IMR-90 (cell line): Measurements from ENCODE around the gene MGRN1. TPM values are rescaled to one million over a fixed set of nuclear protein-coding genes. Genes with fewer than 3 reads are reported as not detected.

ENCODE experiments used
- ATAC-seq: fragments of 200-7000 bp; cut with Tn5 transposase; 2 replicates; pipeline ENCODE4 v1.9.1; 2020; ENCODE audit warnings: low read depth, mild to moderate bottlenecking, moderate library complexity
- BruUV-seq: library from RNA; stranded (reverse); fragments of 400-500 nt; replicated peaks from 2 replicates; lab custom pipeline; 2021; lab: Mats Ljungman, UMichigan
- CTCF ChIA-PET: fragments of 300-600 bp; formaldehyde crosslinking; extraction: SDS; loops from one replicate; lab custom pipeline; 2021; ENCODE audit warnings: antibody characterized with exemption; lab: Yijun Ruan, JAX
- POLR2A ChIA-PET: fragments of 300-600 bp; sonication (Branson Sonifier 250); formaldehyde crosslinking; loops from one replicate; lab custom pipeline; 2022; ENCODE audit warnings: antibody characterized with exemption; ENCODE audit not compliant: unreplicated experiment; lab: Charles Lee
- DNase-seq: peaks from one replicate; pipeline ENCODE4 v3.0.0; 2013
- H2AFZ ChIP-seq: replicated peaks from 2 replicates; pipeline ENCODE3; 2013; ENCODE audit warnings: low read length, mild to moderate bottlenecking; ENCODE audit not compliant: poor library complexity
- H2AK5ac ChIP-seq: 2 replicates; pipeline ENCODE4 v1.6.1; 2013; ENCODE audit warnings: low read depth, low read length, inconsistent platforms
- H2AK9ac ChIP-seq: replicated peaks from 2 replicates; pipeline ENCODE3; 2013; ENCODE audit warnings: mild to moderate bottlenecking, low read depth, low read length, moderate library complexity; ENCODE audit not compliant: poor library complexity
- H2BK120ac ChIP-seq: 2 replicates; pipeline ENCODE4 v1.6.1; 2013; ENCODE audit warnings: low read depth, low read length, inconsistent platforms
- H2BK15ac ChIP-seq: 3 replicates; pipeline ENCODE4 v1.6.1; 2013; ENCODE audit warnings: low read depth, low read length, inconsistent platforms
- H2BK20ac ChIP-seq: 2 replicates; pipeline ENCODE4 v1.6.1; 2013; ENCODE audit warnings: low read depth, mild to moderate bottlenecking, inconsistent platforms, low read length, moderate library complexity
- H2BK5ac ChIP-seq: 2 replicates; pipeline ENCODE4 v1.6.1; 2013; ENCODE audit warnings: mild to moderate bottlenecking, low read depth, low read length, inconsistent platforms; ENCODE audit not compliant: poor library complexity, severe bottlenecking
- H3K14ac ChIP-seq: replicated peaks from 2 replicates; pipeline ENCODE4 v1.6.1; 2013; ENCODE audit warnings: low read depth, low read length, inconsistent platforms
- H3K18ac ChIP-seq: 2 replicates; pipeline ENCODE4 v1.6.1; 2013; ENCODE audit warnings: low read depth, low read length, control low read depth
- H3K23ac ChIP-seq: 2 replicates; pipeline ENCODE4 v1.6.1; 2013; ENCODE audit warnings: low read depth, low read length, inconsistent platforms
- H3K27ac ChIP-seq: 2 replicates; pipeline ENCODE4 v1.5.1; 2013; ENCODE audit warnings: mild to moderate bottlenecking, control low read depth, low read length; ENCODE audit not compliant: insufficient read depth
- H3K27me3 ChIP-seq: 2 replicates; pipeline ENCODE4 v1.6.1; 2013; ENCODE audit warnings: low read length; ENCODE audit not compliant: control insufficient read depth, insufficient read depth
- H3K36me3 ChIP-seq: 2 replicates; pipeline ENCODE4 v1.6.1; 2013; ENCODE audit warnings: low read length, mixed read lengths; ENCODE audit not compliant: control insufficient read depth, insufficient read depth
- H3K4ac ChIP-seq: 2 replicates; pipeline ENCODE4 v1.6.1; 2013; ENCODE audit warnings: low read depth, low read length, inconsistent platforms
- H3K4me1 ChIP-seq: 2 replicates; pipeline ENCODE4 v1.6.1; 2013; ENCODE audit warnings: low read length, mixed read lengths; ENCODE audit not compliant: control insufficient read depth, insufficient read depth
- H3K4me2 ChIP-seq: 2 replicates; pipeline ENCODE4 v1.6.1; 2013; ENCODE audit warnings: low read depth, mild to moderate bottlenecking, control low read depth, low read length, moderate library complexity
- H3K4me3 ChIP-seq: 2 replicates; pipeline ENCODE4 v1.5.1; 2013; ENCODE audit warnings: low read depth, mild to moderate bottlenecking, control low read depth, low read length, moderate library complexity; ENCODE audit not compliant: insufficient read depth
- H3K56ac ChIP-seq: 2 replicates; pipeline ENCODE4 v1.6.1; 2013; ENCODE audit warnings: low read length, inconsistent platforms; ENCODE audit not compliant: insufficient read depth; ENCODE audit errors: extremely low read depth
- H3K79me1 ChIP-seq, 2 experiments: 2 replicates each; pipeline ENCODE4 v1.6.1; 2013; ENCODE audit warnings: low read length in 2 of 2, inconsistent platforms in 1 of 2, low read depth in 1 of 2
- H3K9ac ChIP-seq: 2 replicates; pipeline ENCODE4 v1.6.1; 2013; ENCODE audit warnings: low read depth, low read length, control low read depth
- H3K9me1 ChIP-seq: 2 replicates; pipeline ENCODE4 v1.6.1; 2013; ENCODE audit warnings: low read length, inconsistent platforms; ENCODE audit not compliant: insufficient read depth
- H3K9me3 ChIP-seq: 2 replicates; pipeline ENCODE4 v1.6.1; 2013; ENCODE audit warnings: low read length; ENCODE audit not compliant: control insufficient read depth, insufficient read depth
- H4K20me1 ChIP-seq: 2 replicates; pipeline ENCODE4 v1.6.1; 2013; ENCODE audit warnings: low read length, inconsistent platforms; ENCODE audit not compliant: insufficient read depth
- H4K5ac ChIP-seq: 2 replicates; pipeline ENCODE4 v1.6.1; 2013; ENCODE audit warnings: mild to moderate bottlenecking, low read depth, low read length, control low read depth
- H4K8ac ChIP-seq, 2 experiments: 2 replicates each; pipeline ENCODE4 v1.6.1; 2013; ENCODE audit warnings: low read depth in 2 of 2, low read length in 2 of 2, control low read depth in 1 of 2, inconsistent platforms in 1 of 2
- H4K91ac ChIP-seq: 2 replicates; pipeline ENCODE4 v1.6.1; 2013; ENCODE audit warnings: low read depth, low read length, inconsistent platforms; ENCODE audit not compliant: insufficient read depth
- BHLHE40 ChIP-seq: fragments of 150-350 bp; IDR thresholded peaks from 2 replicates; pipeline ENCODE4 v1.6.1; 2016; ENCODE audit warnings: mild to moderate bottlenecking, low read depth, low read length
- CEBPB ChIP-seq: IDR thresholded peaks from 2 replicates; pipeline ENCODE4 v1.6.1; 2012; ENCODE audit warnings: low read depth, low read length, improper control_type of control experiment
- CHD1 ChIP-seq: IDR thresholded peaks from 2 replicates; pipeline ENCODE4 v1.6.1; 2012; ENCODE audit warnings: low read depth, low read length, improper control_type of control experiment
- FOS ChIP-seq: fragments of 150-350 bp; IDR thresholded peaks from 2 replicates; pipeline ENCODE4 v1.6.1; 2016; ENCODE audit warnings: low read depth, low read length
- MAFK ChIP-seq: IDR thresholded peaks from 2 replicates; pipeline ENCODE4 v1.6.1; 2012; ENCODE audit warnings: low read depth, low read length, improper control_type of control experiment
- MXI1 ChIP-seq: IDR thresholded peaks from 2 replicates; pipeline ENCODE4 v1.6.1; 2012; ENCODE audit warnings: low read depth, mild to moderate bottlenecking, low read length, moderate library complexity, borderline replicate concordance
- NFE2L2 ChIP-seq: fragments of 150-350 bp; IDR thresholded peaks from 2 replicates; pipeline ENCODE4 v1.6.1; 2016; ENCODE audit warnings: low read depth, mild to moderate bottlenecking, low read length
- POLR2A ChIP-seq: IDR thresholded peaks from 2 replicates; pipeline ENCODE4 v1.6.1; 2012; ENCODE audit warnings: mild to moderate bottlenecking, low read depth, low read length
- RAD21 ChIP-seq: IDR thresholded peaks from 2 replicates; pipeline ENCODE4 v1.6.1; 2012; ENCODE audit warnings: low read length, improper control_type of control experiment
- RCOR1 ChIP-seq: IDR thresholded peaks from 2 replicates; pipeline ENCODE4 v1.6.1; 2012; ENCODE audit warnings: mild to moderate bottlenecking, low read length, improper control_type of control experiment; ENCODE audit not compliant: insufficient replicate concordance
- RFX5 ChIP-seq: IDR thresholded peaks from 2 replicates; pipeline ENCODE4 v1.8.0; 2012; ENCODE audit warnings: low read depth, mild to moderate bottlenecking, low read length, moderate library complexity
- SMC3 ChIP-seq: fragments of 150-350 bp; IDR thresholded peaks from 2 replicates; pipeline ENCODE4 v1.6.1; 2016; ENCODE audit warnings: low read depth, mild to moderate bottlenecking, antibody characterized with exemption, low read length, moderate library complexity
- WGBS, 2 experiments: methylation state at CpG; one replicate each; pipeline versions ENCODE4 v1.1.5 to v1.1.7; 2013; ENCODE audit warnings: missing lambda C conversion rate in 2 of 2; ENCODE audit not compliant: insufficient read length in 1 of 2; ENCODE audit errors: extremely low coverage in 2 of 2; 5-methylcytosine and 5-hydroxymethylcytosine counted together
- dilution Hi-C: fragments of 300-500 bp; cut with HindIII; formaldehyde crosslinking; loops from one replicate; pipeline ENCODE4 v1.14.3; 2018; ENCODE audit warnings: low sequenced_read_pairs; ENCODE audit not compliant: unreplicated experiment
- in situ Hi-C: fragments of 300-500 bp; cut with MboI; formaldehyde crosslinking; loops from 3 replicates; pipeline ENCODE4 v1.14.3; 2019; ENCODE audit warnings: low sequenced_read_pairs, inconsistent platforms, mixed read lengths
- intact Hi-C: fragments of 100-400 bp; cut with micrococcal nuclease; formaldehyde crosslinking; loops from 2 replicates; pipeline ENCODE4 v1.10.0; 2022
- polyA plus RNA-seq, 3 experiments: library from polyadenylated mRNA; depleted of rRNA; stranded (reverse); fragments of >200 nt; gene quantifications; 2 replicates each; pipeline ENCODE4 v1.2.3, GENCODE V29; 2012; ENCODE audit warnings: low replicate concordance in 1 of 3
- total RNA-seq: library from RNA; depleted of rRNA; stranded (reverse); fragments of >200 nt; gene quantifications from 2 replicates; pipeline ENCODE4 v1.2.3, GENCODE V29; 2012
- TF ChIP-seq, protein P1 (sequence below): conservative IDR thresholded peaks from 2 replicates; pipeline ENCODE4 v1.5.1; 2012; ENCODE audit warnings: mild to moderate bottlenecking, low read depth, low read length, improper control_type of control experiment
- TF ChIP-seq, protein P2 (sequence below): fragments of 150-350 bp; IDR thresholded peaks from 2 replicates; pipeline ENCODE4 v1.6.1; 2017; ENCODE audit warnings: mild to moderate bottlenecking, antibody characterized with exemption, low read length, low read depth

MGRN1 gene
- total and polyA plus RNA-seq, 2 of the 4 experiments (the other 2 are of a cell fraction): 11.7 to 32.7 TPM

DNA sequence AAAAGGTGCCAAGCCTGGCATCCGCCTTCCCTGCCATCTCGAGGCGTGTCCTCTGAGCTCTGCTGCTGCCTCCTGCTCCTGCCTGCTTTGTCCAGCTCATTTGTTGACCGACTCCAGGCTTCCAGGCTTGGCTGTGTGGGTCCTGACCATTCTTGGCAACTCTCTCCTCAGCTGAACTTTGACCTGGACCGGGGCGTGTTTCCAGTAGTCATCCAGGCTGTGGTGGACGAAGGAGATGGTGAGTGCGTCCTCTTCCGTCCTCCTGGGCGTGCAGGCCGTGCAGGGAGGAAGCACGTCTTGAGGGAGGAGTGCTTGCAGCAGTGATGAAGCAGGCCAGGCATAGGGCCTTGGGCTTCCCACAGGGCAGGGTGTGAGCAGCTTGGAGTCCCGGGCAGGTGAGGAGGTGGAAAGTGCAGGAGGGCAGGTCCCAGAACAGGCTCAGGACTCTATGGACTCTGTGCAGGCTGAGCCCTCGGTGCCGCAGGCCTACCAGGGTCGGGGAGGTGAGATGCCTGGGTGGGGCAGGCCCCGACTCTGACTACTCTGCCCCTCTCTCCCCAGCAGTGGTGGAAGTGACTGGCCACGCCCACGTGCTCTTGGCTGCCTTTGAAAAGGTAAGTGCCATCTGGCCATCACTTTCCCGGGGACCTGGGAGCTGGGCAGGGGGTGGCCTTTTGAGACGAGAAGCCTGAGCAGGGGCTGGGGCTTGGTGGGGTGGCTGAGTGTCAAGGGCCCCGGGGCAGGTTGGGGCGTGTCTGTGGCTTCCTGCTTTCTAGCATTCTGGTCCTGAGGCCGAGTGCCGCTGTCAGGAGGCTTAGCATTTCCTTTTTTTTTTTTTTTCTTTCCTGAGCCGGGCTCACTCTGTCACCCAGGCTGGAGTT is 40.2 kb downstream of the MGRN1 start:
- Histone ChIP-seq H2AFZ (no peak overlapping the region), H3K79me1 (peaks cover 17 to 36% of the 10 kb centered on the region in 2 experiments), H4K91ac (no peak overlapping the region), H3K36me3 (peaks cover 57% of the 10 kb centered on the region), H3K9ac (no peak overlapping the region), H2AK5ac (no peak overlapping the region), H3K4ac (no peak overlapping the region), H3K9me1 (peaks cover 2% of the 10 kb centered on the region; the same call in 1 of the 2 replicates), H3K4me2 (no peak overlapping the region), H3K27me3 (no peaks in the 10 kb centered on the region), H3K9me3 (no peaks in the 10 kb centered on the region), H4K8ac (no peak overlapping the region), H2BK120ac (no peak overlapping the region), H2BK5ac (no peak overlapping the region), H3K14ac (no peak overlapping the region), H2AK9ac (no peak overlapping the region), H3K18ac (no peak overlapping the region), H3K56ac (no peak overlapping the region), H2BK20ac (no peak overlapping the region), H2BK15ac (no peak overlapping the region), H3K23ac (no peak overlapping the region), H4K20me1 (peaks cover 32% of the 10 kb centered on the region; the same call in 1 of the 2 replicates), H3K27ac (no peak overlapping the region), H3K4me3 (no peak overlapping the region), H4K5ac (no peak overlapping the region), H3K4me1 (no peaks in the 10 kb centered on the region)
- no peak for TF ChIP-seq CEBPB
- no peak for TF ChIP-seq BHLHE40
- TF ChIP-seq POLR2A: no peak
- TF ChIP-seq RCOR1: no peak
- TF ChIP-seq, protein P1, sequence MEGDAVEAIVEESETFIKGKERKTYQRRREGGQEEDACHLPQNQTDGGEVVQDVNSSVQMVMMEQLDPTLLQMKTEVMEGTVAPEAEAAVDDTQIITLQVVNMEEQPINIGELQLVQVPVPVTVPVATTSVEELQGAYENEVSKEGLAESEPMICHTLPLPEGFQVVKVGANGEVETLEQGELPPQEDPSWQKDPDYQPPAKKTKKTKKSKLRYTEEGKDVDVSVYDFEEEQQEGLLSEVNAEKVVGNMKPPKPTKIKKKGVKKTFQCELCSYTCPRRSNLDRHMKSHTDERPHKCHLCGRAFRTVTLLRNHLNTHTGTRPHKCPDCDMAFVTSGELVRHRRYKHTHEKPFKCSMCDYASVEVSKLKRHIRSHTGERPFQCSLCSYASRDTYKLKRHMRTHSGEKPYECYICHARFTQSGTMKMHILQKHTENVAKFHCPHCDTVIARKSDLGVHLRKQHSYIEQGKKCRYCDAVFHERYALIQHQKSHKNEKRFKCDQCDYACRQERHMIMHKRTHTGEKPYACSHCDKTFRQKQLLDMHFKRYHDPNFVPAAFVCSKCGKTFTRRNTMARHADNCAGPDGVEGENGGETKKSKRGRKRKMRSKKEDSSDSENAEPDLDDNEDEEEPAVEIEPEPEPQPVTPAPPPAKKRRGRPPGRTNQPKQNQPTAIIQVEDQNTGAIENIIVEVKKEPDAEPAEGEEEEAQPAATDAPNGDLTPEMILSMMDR: no peak
- TF ChIP-seq MAFK: no peak
- TF ChIP-seq RAD21: no peak
- TF ChIP-seq CHD1: no peak
- no peak for TF ChIP-seq FOS
- TF ChIP-seq RFX5: no peak
- TF ChIP-seq, protein P2, sequence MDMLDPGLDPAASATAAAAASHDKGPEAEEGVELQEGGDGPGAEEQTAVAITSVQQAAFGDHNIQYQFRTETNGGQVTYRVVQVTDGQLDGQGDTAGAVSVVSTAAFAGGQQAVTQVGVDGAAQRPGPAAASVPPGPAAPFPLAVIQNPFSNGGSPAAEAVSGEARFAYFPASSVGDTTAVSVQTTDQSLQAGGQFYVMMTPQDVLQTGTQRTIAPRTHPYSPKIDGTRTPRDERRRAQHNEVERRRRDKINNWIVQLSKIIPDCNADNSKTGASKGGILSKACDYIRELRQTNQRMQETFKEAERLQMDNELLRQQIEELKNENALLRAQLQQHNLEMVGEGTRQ: no peak
- no peak for TF ChIP-seq NFE2L2
- TF ChIP-seq SMC3: no peak
- no peak for TF ChIP-seq MXI1
- no peak for ATAC-seq
- in situ Hi-C loops (no loop called here), intact Hi-C loops (no loop called here), dilution Hi-C loops (no loop called here)
- no peak for DNase-seq
- no TSS peak for BruUV-seq
- ChIA-PET POLR2A (no interaction called here), CTCF (no interaction called here)
- 86% methylated on average over 4 of the region's 26 CpGs; no CpG with 5 or more reads in 1 of the 2 experiments for WGBS, 2 experiments
